ENCODE data around the gene NPR1.

NPR1 gene

DNA sequence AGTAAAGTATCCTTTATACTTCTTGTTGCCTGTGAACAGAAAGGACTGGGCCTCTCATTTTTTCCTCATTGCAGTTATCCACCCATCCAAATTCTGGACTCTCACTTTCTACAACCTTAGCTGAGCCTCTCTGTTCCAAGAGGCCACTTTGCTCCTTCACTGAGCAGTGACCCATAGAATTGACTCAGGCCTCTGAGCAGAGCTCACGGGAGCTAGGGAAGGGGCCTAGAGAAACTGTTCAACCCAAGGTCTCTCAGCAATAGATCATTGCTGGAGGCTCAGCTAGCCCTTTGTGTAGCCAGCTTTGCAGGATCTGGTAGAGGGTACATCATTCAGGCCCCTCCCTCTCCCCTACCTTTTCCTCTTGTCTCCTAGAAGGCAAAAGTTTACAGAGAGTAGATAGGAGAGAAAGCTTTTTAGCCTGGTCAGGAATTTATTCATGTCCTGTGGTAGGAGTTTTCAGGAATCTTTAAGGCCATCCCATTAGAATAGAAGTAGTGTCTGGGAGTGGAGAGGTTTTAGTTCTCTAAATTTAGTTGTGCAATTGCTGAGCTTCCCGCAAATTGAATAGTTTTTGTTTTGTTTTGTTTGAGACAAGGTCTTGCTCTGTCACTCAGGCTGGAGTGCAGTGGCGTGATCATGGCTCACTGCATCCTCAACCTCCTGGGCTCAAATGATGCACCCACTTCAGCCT is 56.1 kb downstream of the NPR1 start:
- Histone ChIP-seq H3K79me2 (ENCODE audit: insufficient read depth, low read length) (peaks cover 14% of the 10 kb centered on the region; the same call in 1 of the 2 replicates), H3K4me2 (ENCODE audit: low read depth, low read length, poor library complexity, severe bottlenecking) (no peak overlapping the region), H3K36me3 (ENCODE audit: low read length) (no peaks in the 10 kb centered on the region; the same call in 1 of the 2 replicates), H3K9me2 (replicated peaks; ENCODE audit: insufficient read depth, low read length) (no peaks in the 10 kb centered on the region), H3F3A (ENCODE audit: insufficient read depth) (peaks cover 7% of the 10 kb centered on the region; the same call in 1 of the 2 replicates), H2AFZ (ENCODE audit: low read depth, low read length, severe bottlenecking) (no peak overlapping the region), H3K4me3 (ENCODE audit: insufficient read depth, low read length, poor library complexity, severe bottlenecking) (no peak overlapping the region), H3K9me3 (ENCODE audit: insufficient read depth, low read length) (no peaks in the 10 kb centered on the region), H3K27ac (ENCODE audit: low read depth, low read length) (no peak overlapping the region), H3K27me3 (ENCODE audit: low read length) (no peaks in the 10 kb centered on the region), H4K20me1 (ENCODE audit: low read depth, low read length) (no peaks in the 10 kb centered on the region), H3K9ac (ENCODE audit: low read length) (no peak overlapping the region)
- TF ChIP-seq, protein P1, sequence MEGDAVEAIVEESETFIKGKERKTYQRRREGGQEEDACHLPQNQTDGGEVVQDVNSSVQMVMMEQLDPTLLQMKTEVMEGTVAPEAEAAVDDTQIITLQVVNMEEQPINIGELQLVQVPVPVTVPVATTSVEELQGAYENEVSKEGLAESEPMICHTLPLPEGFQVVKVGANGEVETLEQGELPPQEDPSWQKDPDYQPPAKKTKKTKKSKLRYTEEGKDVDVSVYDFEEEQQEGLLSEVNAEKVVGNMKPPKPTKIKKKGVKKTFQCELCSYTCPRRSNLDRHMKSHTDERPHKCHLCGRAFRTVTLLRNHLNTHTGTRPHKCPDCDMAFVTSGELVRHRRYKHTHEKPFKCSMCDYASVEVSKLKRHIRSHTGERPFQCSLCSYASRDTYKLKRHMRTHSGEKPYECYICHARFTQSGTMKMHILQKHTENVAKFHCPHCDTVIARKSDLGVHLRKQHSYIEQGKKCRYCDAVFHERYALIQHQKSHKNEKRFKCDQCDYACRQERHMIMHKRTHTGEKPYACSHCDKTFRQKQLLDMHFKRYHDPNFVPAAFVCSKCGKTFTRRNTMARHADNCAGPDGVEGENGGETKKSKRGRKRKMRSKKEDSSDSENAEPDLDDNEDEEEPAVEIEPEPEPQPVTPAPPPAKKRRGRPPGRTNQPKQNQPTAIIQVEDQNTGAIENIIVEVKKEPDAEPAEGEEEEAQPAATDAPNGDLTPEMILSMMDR (IDR thresholded peaks at IDR 0.05; ENCODE audit: insufficient read depth, low read length, poor library complexity, severe bottlenecking) = no peak
- no peak for TF ChIP-seq EZH2phosphoT487 (conservative IDR thresholded peaks at IDR 0.05; ENCODE audit: low read length)

DNA sequence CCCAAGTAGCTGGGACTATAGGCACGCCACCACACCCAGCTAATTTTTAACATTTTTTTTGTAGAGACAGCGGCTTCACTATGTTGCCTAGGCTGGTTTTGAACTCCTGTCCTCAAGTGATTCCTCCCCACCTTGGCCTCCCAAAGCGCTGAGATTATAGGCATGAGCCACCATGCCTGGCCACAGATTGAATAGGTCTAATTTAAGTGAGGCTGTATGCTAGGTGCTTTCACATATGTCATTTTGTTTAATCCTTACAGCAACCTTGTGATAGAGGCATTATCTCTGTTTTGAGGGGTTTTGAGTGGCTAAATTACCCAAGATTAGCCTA is 56.6 kb downstream of the NPR1 start:
- H3K9me3 ChIP-seq (ENCODE audit: insufficient read depth, low read length) = no peaks in the 10 kb centered on the region
- H3K9ac ChIP-seq (ENCODE audit: low read length) = no peak overlapping the region
- no peak overlapping the region for H3K27ac ChIP-seq (ENCODE audit: low read depth, low read length)
- no peaks in the 10 kb centered on the region for H3K9me2 ChIP-seq (replicated peaks; ENCODE audit: insufficient read depth, low read length)
- no peak for TF ChIP-seq EZH2phosphoT487 (conservative IDR thresholded peaks at IDR 0.05; ENCODE audit: low read length)
- TF ChIP-seq, protein P1 (IDR thresholded peaks at IDR 0.05; ENCODE audit: insufficient read depth, low read length, poor library complexity, severe bottlenecking) = no peak
- peaks cover 9% of the 10 kb centered on the region; the same call in 1 of the 2 replicates for H3K79me2 ChIP-seq (ENCODE audit: insufficient read depth, low read length)
- peaks cover 3% of the 10 kb centered on the region; the same call in 1 of the 2 replicates for H3F3A ChIP-seq (ENCODE audit: insufficient read depth)
- no peak overlapping the region for H2AFZ ChIP-seq (ENCODE audit: low read depth, low read length, severe bottlenecking)
- H3K36me3 ChIP-seq (ENCODE audit: low read length) = no peaks in the 10 kb centered on the region; the same call in 1 of the 2 replicates
- no peaks in the 10 kb centered on the region for H4K20me1 ChIP-seq (ENCODE audit: low read depth, low read length)
- H3K4me2 ChIP-seq (ENCODE audit: low read depth, low read length, poor library complexity, severe bottlenecking) = no peak overlapping the region
- no peak overlapping the region for H3K4me3 ChIP-seq (ENCODE audit: insufficient read depth, low read length, poor library complexity, severe bottlenecking)
- H3K27me3 ChIP-seq (ENCODE audit: low read length) = no peaks in the 10 kb centered on the region

DNA sequence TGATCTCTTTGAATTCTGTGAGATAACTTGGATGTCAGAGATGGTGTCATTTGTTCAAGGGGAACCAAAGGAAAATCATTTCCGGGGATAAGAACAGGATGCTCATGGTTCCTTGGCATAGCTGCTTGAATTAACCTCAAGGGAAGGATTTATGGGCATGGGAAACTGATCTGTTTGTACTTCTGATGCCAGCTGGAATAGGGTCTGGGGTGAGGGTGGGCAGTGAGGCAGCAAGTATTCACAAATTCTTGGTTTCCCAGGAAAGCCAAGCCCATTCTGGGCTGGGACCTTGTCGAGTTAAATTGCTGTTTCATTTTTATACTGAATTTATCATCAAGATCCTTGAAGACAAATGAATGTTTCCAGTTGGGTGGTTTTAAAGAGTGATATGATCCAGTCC is 63.5 kb downstream of the NPR1 start:
- no peak for TF ChIP-seq EZH2phosphoT487 (conservative IDR thresholded peaks at IDR 0.05; ENCODE audit: low read length)
- TF ChIP-seq, protein P1 (IDR thresholded peaks at IDR 0.05; ENCODE audit: insufficient read depth, low read length, poor library complexity, severe bottlenecking) = no peak
- Histone ChIP-seq H2AFZ (ENCODE audit: low read depth, low read length, severe bottlenecking) (no peak overlapping the region), H3K79me2 (ENCODE audit: insufficient read depth, low read length) (no peaks in the 10 kb centered on the region; the same call in 1 of the 2 replicates), H3K36me3 (ENCODE audit: low read length) (peaks cover 7% of the 10 kb centered on the region; the same call in 1 of the 2 replicates), H4K20me1 (ENCODE audit: low read depth, low read length) (no peaks in the 10 kb centered on the region), H3K27ac (ENCODE audit: low read depth, low read length) (no peak overlapping the region), H3K4me3 (ENCODE audit: insufficient read depth, low read length, poor library complexity, severe bottlenecking) (no peak overlapping the region), H3K9me3 (ENCODE audit: insufficient read depth, low read length) (no peaks in the 10 kb centered on the region), H3K4me2 (ENCODE audit: low read depth, low read length, poor library complexity, severe bottlenecking) (no peak overlapping the region), H3F3A (ENCODE audit: insufficient read depth) (no peaks in the 10 kb centered on the region), H3K9me2 (replicated peaks; ENCODE audit: insufficient read depth, low read length) (no peaks in the 10 kb centered on the region), H3K27me3 (ENCODE audit: low read length) (no peaks in the 10 kb centered on the region), H3K9ac (ENCODE audit: low read length) (no peak overlapping the region)
